GM12878 (cell line): Measurements from ENCODE around the gene SLC25A17. TPM values are rescaled to one million over a fixed set of nuclear protein-coding genes. Genes with fewer than 3 reads are reported as not detected.

Source experiments
- ATAC-seq: fragments of 200-7000 bp; cut with Tn5 transposase; 3 replicates; pipeline ENCODE4 v1.9.1; 2020; ENCODE audit warnings: mild to moderate bottlenecking, moderate library complexity
- BruUV-seq: library from RNA; stranded (reverse); fragments of 400-500 nt; replicated peaks from 2 replicates; lab custom pipeline; 2021; lab: Mats Ljungman, UMichigan
- CTCF ChIA-PET: fragments of 300-600 bp; sonication (Branson Sonifier 250); formaldehyde crosslinking; extraction: SDS; loops from one replicate; lab custom pipeline; 2021; ENCODE audit warnings: inconsistent platforms; lab: Yijun Ruan, JAX
- POLR2A ChIA-PET: fragments of 350-600 bp; formaldehyde crosslinking; extraction: SDS; loops from one replicate; lab custom pipeline; 2021; ENCODE audit warnings: inconsistent platforms; lab: Charles Lee
- RAD21 ChIA-PET: fragments of 300-600 bp; sonication (Branson Sonifier 250); formaldehyde crosslinking; loops from one replicate; lab custom pipeline; 2023; ENCODE audit warnings: antibody characterized with exemption; ENCODE audit not compliant: unreplicated experiment; lab: Charles Lee
- SMC1A ChIA-PET: fragments of 300-600 bp; sonication (Branson Sonifier 250); formaldehyde crosslinking; loops from one replicate; lab custom pipeline; 2023; ENCODE audit not compliant: unreplicated experiment, uncharacterized antibody; lab: Charles Lee
- DNase-seq: peaks from one replicate; pipeline ENCODE4 v3.0.0-alpha.2; 2011; ENCODE audit warnings: low read depth, low spot score
- FAIRE-seq: peaks from 3 replicates; lab custom pipeline; 2011; peaks lifted over from hg19 to GRCh38; lab: Jason Lieb, UNC
- H2AFZ ChIP-seq: 2 replicates; pipeline ENCODE4 v1.6.0; 2011; ENCODE audit warnings: low read depth, low read length, control low read depth; ENCODE audit not compliant: control insufficient read depth
- H3K27ac ChIP-seq: 2 replicates; pipeline ENCODE4 v1.5.1; 2011; ENCODE audit warnings: control low read depth; ENCODE audit not compliant: control insufficient read depth, insufficient read depth
- H3K27me3 ChIP-seq, 2 experiments: replicated peaks in 1 of 2; 2 replicates each; pipeline versions ENCODE4 v1.6.0 to v1.6.1; 2011; ENCODE audit warnings: low read length in 1 of 2; ENCODE audit not compliant: control insufficient read depth in 2 of 2, insufficient read depth in 2 of 2
- H3K36me3 ChIP-seq, 2 experiments: 2 replicates each; pipeline ENCODE4 v1.5.1; 2011; ENCODE audit warnings: low read length in 1 of 2; ENCODE audit not compliant: control insufficient read depth in 2 of 2, insufficient read depth in 2 of 2
- H3K4me1 ChIP-seq: 2 replicates; pipeline ENCODE4 v1.6.1; 2011; ENCODE audit warnings: mild to moderate bottlenecking, low read length, moderate library complexity, mixed read lengths; ENCODE audit not compliant: control insufficient read depth, insufficient read depth
- H3K4me2 ChIP-seq: 2 replicates; pipeline ENCODE4 v1.6.0; 2011; ENCODE audit warnings: control low read depth; ENCODE audit not compliant: control insufficient read depth, insufficient read depth
- H3K4me3 ChIP-seq: fragments of 200-600 bp; sonication (generic); 2 replicates; pipeline ENCODE4 v1.5.1; 2016
- H3K79me2 ChIP-seq: 2 replicates; pipeline ENCODE4 v1.6.0; 2011; ENCODE audit warnings: low read length; ENCODE audit not compliant: control insufficient read depth, insufficient read depth
- H3K9ac ChIP-seq: 2 replicates; pipeline ENCODE4 v1.8.0; 2011; ENCODE audit warnings: low read length, control low read depth, mixed read lengths; ENCODE audit not compliant: control insufficient read depth, insufficient read depth
- H3K9me3 ChIP-seq: replicated peaks from 3 replicates; pipeline ENCODE4 v1.5.1; 2011; ENCODE audit warnings: mild to moderate bottlenecking, low read length; ENCODE audit not compliant: control insufficient read depth, insufficient read depth
- H4K20me1 ChIP-seq: 2 replicates; pipeline ENCODE4 v1.6.0; 2011; ENCODE audit not compliant: control insufficient read depth, insufficient read depth
- CBX5 ChIP-seq: sonication (generic); IDR thresholded peaks from 2 replicates; pipeline ENCODE4 v1.6.1; 2016; ENCODE audit warnings: low read depth, moderate library complexity, mild to moderate bottlenecking, inconsistent platforms
- CHD4 ChIP-seq: fragments of 200-600 bp; sonication (generic); IDR thresholded peaks from 2 replicates; pipeline ENCODE4 v1.6.1; 2016; ENCODE audit warnings: mild to moderate bottlenecking
- EP300 ChIP-seq, 2 experiments: fragments of 150-350 bp in 1 of 2; IDR thresholded peaks; 2 replicates each; pipeline ENCODE4 v1.6.1; 2011 to 2012; ENCODE audit warnings: low read depth in 2 of 2, low read length in 2 of 2, borderline replicate concordance in 1 of 2, improper control_type of control experiment in 1 of 2, inconsistent platforms in 1 of 2; ENCODE audit not compliant: control insufficient read depth in 1 of 2
- GATAD2B ChIP-seq: fragments of 450-650 bp; conservative IDR thresholded peaks from 2 replicates; pipeline ENCODE4 v1.6.1; 2017; ENCODE audit warnings: low read depth, mild to moderate bottlenecking, moderate library complexity
- HDAC6 ChIP-seq: fragments of 200-600 bp; sonication (generic); IDR thresholded peaks from one replicate; pipeline ENCODE4 v1.8.0; 2017; ENCODE audit warnings: antibody characterized with exemption; ENCODE audit not compliant: unreplicated experiment
- IRF3 ChIP-seq: fragments of 450-650 bp; IDR thresholded peaks from 2 replicates; pipeline ENCODE4 v1.6.1; 2014; ENCODE audit warnings: mild to moderate bottlenecking
- NBN ChIP-seq: fragments of 450-650 bp; IDR thresholded peaks from 2 replicates; pipeline ENCODE4 v1.6.1; 2016
- POLR2AphosphoS2 ChIP-seq: IDR thresholded peaks from 2 replicates; pipeline ENCODE4 v1.6.1; 2011; ENCODE audit warnings: low read depth, mild to moderate bottlenecking, low read length, improper control_type of control experiment, moderate library complexity
- STAT1 ChIP-seq: fragments of 450-650 bp; conservative IDR thresholded peaks from 2 replicates; pipeline ENCODE4 v1.6.1; 2014; ENCODE audit warnings: antibody characterized with exemption, mild to moderate bottlenecking
- ZBED1 ChIP-seq: IDR thresholded peaks from 2 replicates; pipeline ENCODE4 v1.6.1; 2016; ENCODE audit warnings: borderline replicate concordance
- WGBS: methylation state at CpG from one replicate; pipeline ENCODE4 v1.1.6; 2016; ENCODE audit warnings: low lambda C conversion rate; ENCODE audit not compliant: insufficient replicate concordance, insufficient coverage; ENCODE audit errors: missing lambda C conversion rate; 5-methylcytosine and 5-hydroxymethylcytosine counted together
- in situ Hi-C: fragments of 300-500 bp; cut with MboI; formaldehyde crosslinking; loops from 9 replicates; pipeline ENCODE4 v1.14.3; 2018; ENCODE audit warnings: mixed read lengths
- intact Hi-C: fragments of 100-400 bp; cut with micrococcal nuclease; formaldehyde crosslinking; loops from one replicate; pipeline ENCODE4 v1.14.2; 2022; ENCODE audit not compliant: unreplicated experiment
- polyA plus RNA-seq, 11 experiments: library from polyadenylated mRNA; depleted of rRNA in 4 of 11; unstranded in 6 of 11; stranded (reverse) in 5 of 11; fragments of >200 nt; fragmentation: Nextera tagmentation in 4 of 11; fragmentation: Illumina TruSeq in 1 of 11; extraction: Ambion mirVana in 4 of 11; extraction: Trizol in 1 of 11; gene quantifications; 1 replicate in 1 of 11; 2 replicates in 10 of 11; pipeline versions ENCODE4 v1.2.1 to v1.2.3, GENCODE V29; 2011 to 2016; ENCODE audit warnings: inconsistent platforms in 2 of 11, missing spikeins in 2 of 11, low read depth in 1 of 11
- total RNA-seq, 4 experiments: library from RNA; depleted of rRNA in 3 of 4; stranded (reverse); fragments of >200 nt in 3 of 4; fragmentation: Illumina TruSeq in 1 of 4; extraction: Trizol in 1 of 4; gene quantifications; 2 replicates each; pipeline versions ENCODE4 v1.2.1 to v1.2.3, GENCODE V29; 2013 to 2021
- TF ChIP-seq, protein P1 (sequence below): fragments of 450-650 bp; IDR thresholded peaks from 2 replicates; pipeline ENCODE4 v1.6.1; 2017; ENCODE audit warnings: mild to moderate bottlenecking, moderate library complexity
- TF ChIP-seq, protein P2 (sequence below): IDR thresholded peaks from 2 replicates; pipeline ENCODE4 v1.6.1; 2011; ENCODE audit warnings: borderline replicate concordance, low read depth, mild to moderate bottlenecking, moderate library complexity, low read length; ENCODE audit not compliant: insufficient read depth, poor library complexity, severe bottlenecking
- TF ChIP-seq, protein P3 (sequence below): fragments of 450-650 bp; IDR thresholded peaks from 2 replicates; pipeline ENCODE4 v1.6.1; 2018; ENCODE audit warnings: borderline replicate concordance, mild to moderate bottlenecking; ENCODE audit not compliant: partially characterized antibody

The SLC25A17 gene
- total and polyA plus RNA-seq, 10 of the 15 experiments (the other 5 are each of a cell fraction or from before 2014, with no cell fraction given): 37.5 to 113 (median 62.3) TPM

GRCh38 chr22:40743768-40744167, 75.4 kb downstream of the SLC25A17 start:
- no peaks in the 10 kb centered on the region; the same call in 2 of the 3 replicates for H3K9me3 ChIP-seq
- H3K79me2 ChIP-seq: no peaks in the 10 kb centered on the region
- no peak overlapping the region for H3K27ac ChIP-seq
- H4K20me1 ChIP-seq: no peaks in the 10 kb centered on the region
- FAIRE-seq (no peak), DNase-seq (no peak), ATAC-seq (no peak)
- TF ChIP-seq, protein P1, sequence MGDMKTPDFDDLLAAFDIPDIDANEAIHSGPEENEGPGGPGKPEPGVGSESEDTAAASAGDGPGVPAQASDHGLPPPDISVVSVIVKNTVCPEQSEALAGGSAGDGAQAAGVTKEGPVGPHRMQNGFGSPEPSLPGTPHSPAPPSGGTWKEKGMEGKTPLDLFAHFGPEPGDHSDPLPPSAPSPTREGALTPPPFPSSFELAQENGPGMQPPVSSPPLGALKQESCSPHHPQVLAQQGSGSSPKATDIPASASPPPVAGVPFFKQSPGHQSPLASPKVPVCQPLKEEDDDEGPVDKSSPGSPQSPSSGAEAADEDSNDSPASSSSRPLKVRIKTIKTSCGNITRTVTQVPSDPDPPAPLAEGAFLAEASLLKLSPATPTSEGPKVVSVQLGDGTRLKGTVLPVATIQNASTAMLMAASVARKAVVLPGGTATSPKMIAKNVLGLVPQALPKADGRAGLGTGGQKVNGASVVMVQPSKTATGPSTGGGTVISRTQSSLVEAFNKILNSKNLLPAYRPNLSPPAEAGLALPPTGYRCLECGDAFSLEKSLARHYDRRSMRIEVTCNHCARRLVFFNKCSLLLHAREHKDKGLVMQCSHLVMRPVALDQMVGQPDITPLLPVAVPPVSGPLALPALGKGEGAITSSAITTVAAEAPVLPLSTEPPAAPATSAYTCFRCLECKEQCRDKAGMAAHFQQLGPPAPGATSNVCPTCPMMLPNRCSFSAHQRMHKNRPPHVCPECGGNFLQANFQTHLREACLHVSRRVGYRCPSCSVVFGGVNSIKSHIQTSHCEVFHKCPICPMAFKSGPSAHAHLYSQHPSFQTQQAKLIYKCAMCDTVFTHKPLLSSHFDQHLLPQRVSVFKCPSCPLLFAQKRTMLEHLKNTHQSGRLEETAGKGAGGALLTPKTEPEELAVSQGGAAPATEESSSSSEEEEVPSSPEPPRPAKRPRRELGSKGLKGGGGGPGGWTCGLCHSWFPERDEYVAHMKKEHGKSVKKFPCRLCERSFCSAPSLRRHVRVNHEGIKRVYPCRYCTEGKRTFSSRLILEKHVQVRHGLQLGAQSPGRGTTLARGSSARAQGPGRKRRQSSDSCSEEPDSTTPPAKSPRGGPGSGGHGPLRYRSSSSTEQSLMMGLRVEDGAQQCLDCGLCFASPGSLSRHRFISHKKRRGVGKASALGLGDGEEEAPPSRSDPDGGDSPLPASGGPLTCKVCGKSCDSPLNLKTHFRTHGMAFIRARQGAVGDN: no peak
- TF ChIP-seq, protein P2, sequence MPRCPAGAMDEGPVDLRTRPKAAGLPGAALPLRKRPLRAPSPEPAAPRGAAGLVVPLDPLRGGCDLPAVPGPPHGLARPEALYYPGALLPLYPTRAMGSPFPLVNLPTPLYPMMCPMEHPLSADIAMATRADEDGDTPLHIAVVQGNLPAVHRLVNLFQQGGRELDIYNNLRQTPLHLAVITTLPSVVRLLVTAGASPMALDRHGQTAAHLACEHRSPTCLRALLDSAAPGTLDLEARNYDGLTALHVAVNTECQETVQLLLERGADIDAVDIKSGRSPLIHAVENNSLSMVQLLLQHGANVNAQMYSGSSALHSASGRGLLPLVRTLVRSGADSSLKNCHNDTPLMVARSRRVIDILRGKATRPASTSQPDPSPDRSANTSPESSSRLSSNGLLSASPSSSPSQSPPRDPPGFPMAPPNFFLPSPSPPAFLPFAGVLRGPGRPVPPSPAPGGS: no peak
- no peak for TF ChIP-seq EP300 (IDR thresholded peaks at IDR 0.05; ENCODE audit: borderline replicate concordance in 1 of 2, control insufficient read depth in 1 of 2, low read depth in 2 of 2, low read length in 2 of 2)
- no peak for TF ChIP-seq CHD4
- TF ChIP-seq GATAD2B: no peak
- no peak for TF ChIP-seq STAT1
- TF ChIP-seq HDAC6: no peak
- no peak for TF ChIP-seq POLR2AphosphoS2
- TF ChIP-seq CBX5: no peak
- TF ChIP-seq NBN: no peak
- no peak for TF ChIP-seq ZBED1
- TF ChIP-seq, protein P3, sequence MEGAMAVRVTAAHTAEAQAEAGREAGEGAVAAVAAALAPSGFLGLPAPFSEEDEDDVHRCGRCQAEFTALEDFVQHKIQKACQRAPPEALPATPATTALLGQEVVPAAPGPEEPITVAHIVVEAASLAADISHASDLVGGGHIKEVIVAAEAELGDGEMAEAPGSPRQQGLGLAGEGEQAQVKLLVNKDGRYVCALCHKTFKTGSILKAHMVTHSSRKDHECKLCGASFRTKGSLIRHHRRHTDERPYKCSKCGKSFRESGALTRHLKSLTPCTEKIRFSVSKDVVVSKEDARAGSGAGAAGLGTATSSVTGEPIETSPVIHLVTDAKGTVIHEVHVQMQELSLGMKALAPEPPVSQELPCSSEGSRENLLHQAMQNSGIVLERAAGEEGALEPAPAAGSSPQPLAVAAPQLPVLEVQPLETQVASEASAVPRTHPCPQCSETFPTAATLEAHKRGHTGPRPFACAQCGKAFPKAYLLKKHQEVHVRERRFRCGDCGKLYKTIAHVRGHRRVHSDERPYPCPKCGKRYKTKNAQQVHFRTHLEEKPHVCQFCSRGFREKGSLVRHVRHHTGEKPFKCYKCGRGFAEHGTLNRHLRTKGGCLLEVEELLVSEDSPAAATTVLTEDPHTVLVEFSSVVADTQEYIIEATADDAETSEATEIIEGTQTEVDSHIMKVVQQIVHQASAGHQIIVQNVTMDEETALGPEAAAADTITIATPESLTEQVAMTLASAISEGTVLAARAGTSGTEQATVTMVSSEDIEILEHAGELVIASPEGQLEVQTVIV: no peak
- no peak for TF ChIP-seq IRF3
- CTCF ChIA-PET: no interaction called here
- no peak overlapping the region for H3K4me2 ChIP-seq
- no peaks in the 10 kb centered on the region for H3K36me3 ChIP-seq
- BruUV-seq: no TSS peak
- intact Hi-C loops: no loop called here
- in situ Hi-C loops: no loop called here
- no peak overlapping the region for H3K4me3 ChIP-seq
- POLR2A ChIA-PET: no interaction called here
- WGBS: 69% methylated on average over 9 of the region's 9 CpGs
- no peaks in the 10 kb centered on the region for H3K27me3 ChIP-seq
- SMC1A ChIA-PET: no interaction called here
- RAD21 ChIA-PET: no interaction called here
- H2AFZ ChIP-seq: no peak overlapping the region
- H3K9ac ChIP-seq: no peak overlapping the region
- no peaks in the 10 kb centered on the region for H3K4me1 ChIP-seq
